LNCaP clone FGC (cell line): ENCODE data around the gene GNB1L.

Experiments used
- DNase-seq: peaks from one replicate; pipeline ENCODE4 v3.0.0-alpha.2; 2011; ENCODE audit warnings: low read depth
- H3K4me3 ChIP-seq: 2 replicates; pipeline ENCODE4 v1.5.1; 2011; ENCODE audit warnings: mild to moderate bottlenecking, low read depth, low read length, control low read depth
- TF ChIP-seq, protein P1 (sequence below): IDR thresholded peaks from 2 replicates; pipeline ENCODE4 v1.5.1; 2012; ENCODE audit warnings: mild to moderate bottlenecking; ENCODE audit not compliant: control insufficient read depth, insufficient read depth; ENCODE audit errors: extremely low read depth

Gene GNB1L

DNA sequence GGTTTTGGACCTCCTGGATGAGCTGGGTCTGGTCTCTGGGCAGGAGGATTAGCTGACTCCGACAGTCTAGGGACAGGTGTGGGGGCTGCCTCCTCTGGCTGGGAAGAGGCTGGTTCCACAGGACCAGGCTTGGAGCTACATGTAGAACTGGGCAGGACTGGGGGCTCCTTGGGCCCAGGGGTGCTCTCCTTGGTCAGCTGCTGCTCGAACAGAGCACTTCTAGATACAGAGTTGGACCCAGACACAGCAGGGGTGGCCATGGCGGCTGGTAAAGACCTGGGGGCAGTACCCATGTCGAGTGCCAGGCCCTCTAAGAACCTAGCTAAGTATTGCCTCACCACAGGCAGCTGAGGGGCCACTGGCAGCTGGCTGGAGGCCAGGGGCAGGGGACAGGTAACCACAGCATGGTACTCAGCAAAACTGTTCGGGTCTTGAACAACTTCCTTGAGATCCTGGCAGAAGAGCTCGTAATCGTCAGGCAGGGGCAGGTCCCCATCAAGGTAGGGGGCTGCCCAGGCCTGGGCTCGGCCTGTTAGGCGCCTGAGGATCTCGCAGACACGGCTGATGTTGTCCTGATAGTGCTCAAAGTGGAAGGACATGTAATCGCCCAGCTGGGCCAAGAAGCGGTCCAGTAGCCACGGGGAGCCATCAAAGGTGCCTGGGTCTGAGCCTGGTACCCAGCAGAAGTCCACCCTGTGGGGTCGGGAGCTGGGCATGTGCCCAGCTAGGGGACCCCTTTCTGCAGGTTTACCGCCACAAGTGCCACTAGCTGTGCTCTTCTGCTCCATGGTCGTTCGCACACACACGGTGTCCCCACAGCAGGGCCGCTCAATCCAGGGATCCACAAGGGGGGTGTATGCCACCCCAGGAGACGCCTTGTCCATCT is 3.1 kb downstream of the GNB1L start:
- no peak for DNase-seq
- no peak overlapping the region for H3K4me3 ChIP-seq
- TF ChIP-seq, protein P1, sequence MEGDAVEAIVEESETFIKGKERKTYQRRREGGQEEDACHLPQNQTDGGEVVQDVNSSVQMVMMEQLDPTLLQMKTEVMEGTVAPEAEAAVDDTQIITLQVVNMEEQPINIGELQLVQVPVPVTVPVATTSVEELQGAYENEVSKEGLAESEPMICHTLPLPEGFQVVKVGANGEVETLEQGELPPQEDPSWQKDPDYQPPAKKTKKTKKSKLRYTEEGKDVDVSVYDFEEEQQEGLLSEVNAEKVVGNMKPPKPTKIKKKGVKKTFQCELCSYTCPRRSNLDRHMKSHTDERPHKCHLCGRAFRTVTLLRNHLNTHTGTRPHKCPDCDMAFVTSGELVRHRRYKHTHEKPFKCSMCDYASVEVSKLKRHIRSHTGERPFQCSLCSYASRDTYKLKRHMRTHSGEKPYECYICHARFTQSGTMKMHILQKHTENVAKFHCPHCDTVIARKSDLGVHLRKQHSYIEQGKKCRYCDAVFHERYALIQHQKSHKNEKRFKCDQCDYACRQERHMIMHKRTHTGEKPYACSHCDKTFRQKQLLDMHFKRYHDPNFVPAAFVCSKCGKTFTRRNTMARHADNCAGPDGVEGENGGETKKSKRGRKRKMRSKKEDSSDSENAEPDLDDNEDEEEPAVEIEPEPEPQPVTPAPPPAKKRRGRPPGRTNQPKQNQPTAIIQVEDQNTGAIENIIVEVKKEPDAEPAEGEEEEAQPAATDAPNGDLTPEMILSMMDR: no peak

DNA sequence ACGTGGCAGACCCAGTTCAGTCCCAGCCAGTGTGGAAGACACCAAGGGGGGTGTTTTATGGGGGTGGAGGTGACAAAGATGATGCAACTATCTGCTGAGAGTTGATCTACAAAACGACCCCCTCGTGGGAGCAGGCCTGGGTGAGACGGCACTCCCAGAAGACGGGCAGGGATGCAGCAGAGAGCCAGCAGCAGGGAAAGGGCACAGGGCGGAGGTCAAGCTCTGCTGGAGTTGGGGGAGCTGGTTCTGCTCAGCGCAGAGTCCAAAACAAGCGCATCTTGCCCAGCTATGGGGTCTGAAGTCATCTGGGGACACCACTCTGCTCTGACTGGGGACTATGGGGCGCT is 3.9 kb downstream of the GNB1L start:
- no peak for DNase-seq
- no peak overlapping the region for H3K4me3 ChIP-seq

DNA sequence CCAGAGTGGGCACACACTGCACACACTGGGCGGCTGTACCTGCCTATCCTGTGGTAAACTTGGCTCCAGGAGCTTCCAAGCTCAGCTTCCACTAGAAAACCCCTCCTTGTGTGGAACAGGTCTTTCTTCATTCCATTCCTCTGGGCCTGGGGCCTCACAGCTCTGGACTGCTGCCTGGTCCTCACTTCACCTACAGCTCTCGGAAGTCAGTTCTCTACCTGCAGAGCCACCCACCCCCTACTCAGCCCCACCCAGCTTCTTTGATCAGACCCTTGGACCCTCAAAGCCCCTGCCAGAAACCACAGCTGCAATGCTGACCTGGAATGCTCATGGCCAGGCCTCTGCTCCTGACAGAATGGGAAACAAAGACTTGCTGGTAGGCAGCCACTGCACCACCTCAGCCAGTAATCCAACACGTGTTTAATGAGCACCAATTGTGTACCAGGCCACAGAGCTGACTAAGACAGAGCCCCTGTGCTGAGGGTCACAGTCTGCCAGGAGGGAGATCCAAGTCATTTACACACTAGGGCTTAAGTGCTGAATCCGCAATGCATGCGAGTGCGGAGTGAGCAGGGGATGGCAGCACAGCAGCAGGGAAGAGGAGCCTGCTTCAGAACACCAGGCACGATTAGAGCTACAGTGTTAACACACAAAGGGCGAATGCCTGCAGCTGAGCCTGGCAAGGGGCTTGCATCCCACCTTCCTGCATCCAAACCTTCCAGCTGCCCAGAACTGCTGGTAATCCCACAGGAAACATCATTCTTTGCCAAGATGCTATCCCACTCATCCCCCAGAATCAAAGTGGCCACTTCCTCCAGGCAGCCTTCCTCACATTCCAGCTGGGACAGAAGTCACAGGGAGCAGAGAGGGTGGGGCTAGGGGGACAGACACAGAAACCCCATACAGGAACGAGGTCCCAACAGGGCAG is 4.6 kb downstream of the GNB1L start:
- TF ChIP-seq, protein P1: no peak
- DNase-seq: peak; percentile 81
- H3K4me3 ChIP-seq: peak overlapping the region; percentile 4; the same call in 1 of the 2 replicates

More for the DNA sequence above, 3.9 kb downstream of the GNB1L start:
- TF ChIP-seq, protein P1: no peak

DNA sequence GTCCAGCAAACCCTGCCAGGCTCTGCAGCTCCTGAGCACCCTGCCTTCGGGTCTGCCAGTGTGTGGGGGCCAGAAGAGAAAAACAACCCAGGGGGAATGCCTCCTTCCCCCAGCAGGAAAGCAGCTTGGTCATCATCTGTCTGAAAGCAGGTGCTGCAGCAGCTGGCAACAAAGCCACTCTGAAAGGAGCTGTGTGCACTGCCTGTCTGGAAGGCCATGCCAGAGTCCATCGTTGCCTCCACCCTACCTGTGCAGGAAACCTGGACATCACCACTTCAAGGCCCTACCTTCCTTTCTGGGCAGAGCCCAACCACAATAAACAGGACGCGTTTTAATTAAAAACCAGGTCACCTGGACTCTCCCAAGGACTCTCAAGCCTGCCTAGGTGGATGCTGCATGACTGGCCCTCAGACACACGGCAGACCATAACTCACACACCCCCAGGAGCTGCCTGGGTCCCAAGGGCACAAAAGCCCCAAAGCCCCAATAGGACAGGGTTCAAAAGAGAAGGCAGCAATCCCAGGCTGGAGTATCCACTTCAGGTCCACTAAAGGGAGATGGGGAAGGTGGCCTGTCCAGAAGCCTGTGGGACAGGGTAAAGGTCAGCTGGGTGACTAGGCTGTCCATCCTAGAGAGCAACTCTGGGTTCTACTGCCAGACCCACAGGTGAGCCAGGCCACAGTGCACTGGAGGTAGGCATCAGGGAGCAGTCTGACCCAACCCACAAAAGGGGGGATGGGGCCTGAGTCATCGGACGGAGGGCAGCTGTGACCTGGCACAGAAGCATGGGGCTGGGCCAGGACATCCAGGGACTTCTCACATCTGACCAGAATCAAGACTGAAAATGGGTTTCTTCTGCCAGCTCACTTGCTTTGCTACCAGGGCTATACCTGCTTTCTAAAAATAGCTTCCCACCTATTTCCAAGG is 6.1 kb downstream of the GNB1L start:
- TF ChIP-seq, protein P1: no peak
- no peak overlapping the region for H3K4me3 ChIP-seq
- DNase-seq: no peak

DNA sequence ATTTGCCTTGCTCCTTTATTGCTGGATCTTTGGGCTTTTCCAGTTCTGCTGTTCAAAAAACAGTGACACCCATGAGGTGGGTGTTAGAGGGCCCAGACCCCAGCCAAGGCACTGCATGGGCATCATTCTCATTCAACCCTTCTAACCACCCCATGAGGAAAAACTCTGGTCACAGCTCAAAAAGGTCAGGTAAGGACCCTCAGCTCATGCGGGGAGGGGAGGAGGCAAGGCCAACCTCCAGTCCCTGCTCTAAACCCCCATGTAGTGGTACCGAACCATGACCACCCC is 7.4 kb downstream of the GNB1L start:
- no peak overlapping the region for H3K4me3 ChIP-seq
- TF ChIP-seq, protein P1: no peak
- no peak for DNase-seq

DNA sequence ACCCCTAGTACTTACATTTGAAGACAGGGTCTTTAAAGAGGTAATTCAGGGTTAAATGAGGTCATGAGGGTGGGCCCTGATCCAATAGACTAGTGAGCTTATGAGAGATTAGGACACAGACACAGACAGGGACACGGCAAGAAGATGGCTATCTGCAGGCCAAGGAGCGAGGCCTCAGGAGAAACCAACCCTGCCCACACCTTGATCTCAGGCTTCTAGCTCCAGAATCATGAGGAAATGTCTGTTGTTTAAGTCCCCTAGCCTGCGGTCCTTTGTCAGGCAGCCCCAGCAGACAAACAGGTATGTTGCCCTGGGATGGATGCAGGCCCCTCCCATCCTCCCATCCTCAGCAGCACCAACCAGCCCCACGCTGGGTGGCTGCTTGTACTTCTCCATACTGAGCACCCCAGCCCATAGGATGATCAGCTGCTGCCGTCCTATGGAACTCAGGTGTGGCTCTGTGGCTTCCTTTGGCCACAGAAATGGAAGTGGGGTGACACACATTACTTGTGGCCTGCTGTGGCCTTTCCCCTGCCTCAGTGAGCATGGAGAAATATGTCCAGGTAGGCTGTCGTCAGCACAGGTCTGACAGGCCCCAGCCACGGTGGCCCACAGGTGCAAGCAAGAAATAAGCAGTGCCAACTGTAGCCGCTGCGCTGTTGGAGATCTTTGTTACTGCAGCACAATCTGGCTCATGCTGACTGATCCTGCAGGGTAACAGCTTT is 7.9 kb downstream of the GNB1L start:
- DNase-seq: no peak
- no peak overlapping the region for H3K4me3 ChIP-seq
- TF ChIP-seq, protein P1: no peak
